Activated T-cell treated with anti-CD3 and anti-CD28 coated beads, Interleukin-2, amount 50 U/mL, for 72 hours (primary cell): ENCODE measurements around the gene KIF3B. TPM values are rescaled to one million over a fixed set of nuclear protein-coding genes. Genes with fewer than 3 reads are reported as not detected.
"Not testable (repeated sequence)": the region's sequence is repeated elsewhere in the genome, so short reads cannot be mapped to it uniquely, and the experiment has no call there.

ENCODE experiments used
- ATAC-seq, 2 donors: fragments of 150-1000 bp; cut with Tn5 transposase; replicated peaks in 1 of 2; 2 replicates each; pipeline ENCODE4 v1.10.0; 2021; ENCODE audit warnings: moderate library complexity in 2 of 2, mild to moderate bottlenecking in 1 of 2
- DNase-seq, 2 donors: peaks; one replicate each; pipeline ENCODE4 v3.0.0; 2021 to 2022; ENCODE audit warnings: mixed read lengths in 1 of 2
- H3K27ac Mint-ChIP-seq: one replicate; pipeline ENCODE4 v1.8.0; 2022; ENCODE audit warnings: mild to moderate bottlenecking, moderate library complexity, mixed read lengths
- H3K27me3 Mint-ChIP-seq: one replicate; pipeline ENCODE4 v1.8.0; 2022; ENCODE audit warnings: low read depth, mixed read lengths
- H3K36me3 Mint-ChIP-seq, 2 donors: one replicate each; pipeline ENCODE4 v1.8.0; 2022; ENCODE audit warnings: mixed read lengths in 2 of 2, mild to moderate bottlenecking in 1 of 2; ENCODE audit not compliant: insufficient read depth in 2 of 2
- H3K4me1 Mint-ChIP-seq: one replicate; pipeline ENCODE4 v1.8.0; 2022; ENCODE audit warnings: low read depth, mixed read lengths
- H3K4me3 Mint-ChIP-seq, 2 donors: one replicate each; pipeline ENCODE4 v1.8.0; 2022; ENCODE audit warnings: mild to moderate bottlenecking in 2 of 2, mixed read lengths in 2 of 2, moderate library complexity in 2 of 2
- H3K9me3 Mint-ChIP-seq, 2 donors: one replicate each; pipeline ENCODE4 v1.8.0; 2022; ENCODE audit warnings: mixed read lengths in 2 of 2
- total RNA-seq, 2 donors: library from RNA; stranded (reverse); gene quantifications; one replicate each; pipeline ENCODE4 v1.2.3, GENCODE V29; 2022

The KIF3B gene
- total RNA-seq, 2 donors from 2014 or later, result 30.3 to 37.9 TPM

DNA sequence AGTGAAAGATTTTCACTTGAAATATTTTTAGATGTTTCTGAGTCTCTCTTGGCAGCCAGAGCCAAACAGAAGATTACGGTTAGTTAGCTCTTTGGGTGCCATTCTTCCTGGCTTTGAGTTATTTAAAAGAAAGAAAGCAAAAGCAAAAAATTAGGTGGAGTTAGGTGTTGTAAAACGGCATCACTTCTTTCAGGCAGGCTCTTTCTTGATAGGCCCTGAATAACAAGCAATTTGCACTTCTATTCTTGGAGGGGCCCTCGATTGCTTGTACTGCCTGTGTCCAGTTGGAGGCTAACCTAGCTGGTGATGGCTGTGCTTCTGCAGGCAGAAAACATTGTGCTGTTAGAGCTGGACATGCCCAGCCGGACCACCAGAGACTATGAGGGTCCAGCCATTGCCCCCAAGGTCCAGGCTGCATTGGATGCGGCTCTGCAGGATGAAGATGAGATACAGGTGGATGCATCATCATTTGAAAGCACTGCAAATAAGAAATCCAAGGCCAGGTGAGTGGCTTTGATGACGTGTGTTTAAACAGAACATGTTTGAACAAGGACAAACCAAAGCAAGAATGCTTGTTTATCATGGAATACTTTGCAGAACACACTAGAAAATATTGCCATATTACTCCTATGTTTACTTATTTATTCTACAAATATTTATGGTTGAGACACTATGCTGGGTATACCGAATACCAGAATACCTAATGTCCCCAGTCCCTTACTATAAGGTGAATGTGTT lies 52.5 kb downstream of the KIF3B start:
- Mint-ChIP-seq H3K9me3 (no peaks in the 10 kb centered on the region), H3K36me3 (peaks cover 11 to 40% of the 10 kb centered on the region in 2 donors), H3K4me3 (no peak overlapping the region), H3K27ac (no peak overlapping the region), H3K4me1 (peaks cover 47% of the 10 kb centered on the region), H3K27me3 (no peaks in the 10 kb centered on the region)
- ATAC-seq, result no peak
- no peak for DNase-seq

DNA sequence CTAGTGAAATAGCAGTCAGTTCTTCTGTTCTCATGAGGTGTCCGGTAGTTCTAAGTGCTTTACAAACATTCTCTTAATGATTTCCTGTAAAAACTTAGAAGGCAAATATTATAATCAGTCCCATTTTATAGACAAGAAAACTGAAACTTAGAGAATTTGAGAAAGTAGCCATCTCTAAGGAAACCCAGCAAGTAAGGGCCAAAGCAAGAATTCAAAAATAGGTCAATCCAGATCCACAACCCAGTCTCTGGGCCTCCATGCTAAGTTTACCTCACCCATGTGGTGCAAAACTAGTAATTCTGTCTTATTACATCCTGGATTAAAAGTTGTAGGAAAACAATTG lies 53.1 kb downstream of the KIF3B start:
- no peak for DNase-seq
- H3K9me3 Mint-ChIP-seq, result no peaks in the 10 kb centered on the region
- peaks cover 11 to 40% of the 10 kb centered on the region in 2 donors for H3K36me3 Mint-ChIP-seq
- ATAC-seq, result no peak
- no peak overlapping the region for H3K27ac Mint-ChIP-seq
- H3K27me3 Mint-ChIP-seq, result no peaks in the 10 kb centered on the region
- peaks cover 48% of the 10 kb centered on the region for H3K4me1 Mint-ChIP-seq
- H3K4me3 Mint-ChIP-seq, result no peak overlapping the region

DNA sequence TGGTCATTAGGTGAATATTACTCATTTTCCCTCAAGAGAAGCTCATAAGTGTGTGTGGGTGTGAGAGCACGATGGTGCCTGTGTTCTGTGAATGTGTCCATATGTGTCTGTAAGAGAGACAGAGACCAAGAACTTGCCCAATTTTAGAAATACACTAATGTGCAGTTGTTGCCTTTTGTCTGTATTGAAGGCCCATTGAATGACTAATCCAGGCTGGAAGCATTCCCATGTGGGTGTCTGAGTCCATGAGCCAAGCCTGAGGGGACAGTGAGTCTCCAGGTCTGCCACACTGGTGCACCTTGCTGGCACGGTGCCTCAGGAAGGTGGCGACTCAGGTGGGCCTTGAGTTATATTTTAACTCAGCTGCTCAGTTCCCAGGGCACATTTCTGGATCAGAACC lies 55.2 kb downstream of the KIF3B start:
- Mint-ChIP-seq H3K4me1 (peaks cover 58% of the 10 kb centered on the region), H3K27me3 (no peaks in the 10 kb centered on the region), H3K27ac (peak overlapping the region; percentile 95), H3K9me3 (no peaks in the 10 kb centered on the region), H3K36me3 (peaks cover 7 to 38% of the 10 kb centered on the region in 2 donors), H3K4me3 (peak overlapping the region; percentile 54 to 80)
- ATAC-seq (no peak), DNase-seq (peak; percentile 16 to 21)

DNA sequence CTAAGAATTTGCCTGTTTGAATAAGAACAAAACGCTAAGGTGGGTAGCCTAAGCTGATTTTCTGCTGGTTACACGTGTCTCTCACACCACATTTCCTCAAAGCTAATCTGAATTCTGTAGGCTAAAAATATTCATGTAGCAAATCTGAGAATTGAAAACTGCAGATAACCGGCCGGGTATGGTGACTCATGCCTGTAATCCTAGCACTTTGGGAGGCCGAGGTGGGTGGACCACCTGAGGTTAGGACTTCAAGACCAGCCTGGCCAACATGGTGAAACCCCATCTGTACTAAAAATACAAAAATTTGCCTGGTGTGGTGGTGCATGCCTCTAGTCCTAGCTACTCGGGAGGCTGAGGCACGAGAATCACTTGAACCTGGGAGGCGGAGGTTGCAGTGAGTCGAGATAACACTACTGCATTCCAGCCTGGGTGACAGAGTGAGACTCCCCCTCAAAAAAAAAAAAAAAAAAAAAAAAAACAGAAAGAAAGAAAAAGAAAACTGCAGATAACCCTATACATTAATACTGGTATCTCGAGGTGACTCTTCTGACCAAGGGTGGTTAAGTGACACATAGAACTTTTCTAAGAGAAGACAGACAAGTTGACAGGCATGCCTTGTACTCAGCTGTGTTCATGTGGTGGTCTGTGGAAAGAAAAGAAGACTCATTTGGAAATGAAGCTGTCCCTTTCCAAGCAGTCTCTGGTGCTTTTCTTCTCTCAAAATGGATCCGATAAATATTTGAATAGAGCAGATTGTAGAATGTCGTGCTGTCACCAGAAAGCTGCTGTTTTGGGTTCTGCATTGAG lies 55.9 kb downstream of the KIF3B start:
- H3K27ac Mint-ChIP-seq, result peak overlapping the region; percentile 95
- H3K9me3 Mint-ChIP-seq, result no peaks in the 10 kb centered on the region
- DNase-seq, result peak; percentile 60 to 64
- peaks cover 7 to 38% of the 10 kb centered on the region in 2 donors for H3K36me3 Mint-ChIP-seq
- H3K4me1 Mint-ChIP-seq, result peaks cover 58% of the 10 kb centered on the region
- peak overlapping the region; percentile 63 to 80 for H3K4me3 Mint-ChIP-seq
- H3K27me3 Mint-ChIP-seq, result no peaks in the 10 kb centered on the region
- peak; percentile 91 to 93 for ATAC-seq

DNA sequence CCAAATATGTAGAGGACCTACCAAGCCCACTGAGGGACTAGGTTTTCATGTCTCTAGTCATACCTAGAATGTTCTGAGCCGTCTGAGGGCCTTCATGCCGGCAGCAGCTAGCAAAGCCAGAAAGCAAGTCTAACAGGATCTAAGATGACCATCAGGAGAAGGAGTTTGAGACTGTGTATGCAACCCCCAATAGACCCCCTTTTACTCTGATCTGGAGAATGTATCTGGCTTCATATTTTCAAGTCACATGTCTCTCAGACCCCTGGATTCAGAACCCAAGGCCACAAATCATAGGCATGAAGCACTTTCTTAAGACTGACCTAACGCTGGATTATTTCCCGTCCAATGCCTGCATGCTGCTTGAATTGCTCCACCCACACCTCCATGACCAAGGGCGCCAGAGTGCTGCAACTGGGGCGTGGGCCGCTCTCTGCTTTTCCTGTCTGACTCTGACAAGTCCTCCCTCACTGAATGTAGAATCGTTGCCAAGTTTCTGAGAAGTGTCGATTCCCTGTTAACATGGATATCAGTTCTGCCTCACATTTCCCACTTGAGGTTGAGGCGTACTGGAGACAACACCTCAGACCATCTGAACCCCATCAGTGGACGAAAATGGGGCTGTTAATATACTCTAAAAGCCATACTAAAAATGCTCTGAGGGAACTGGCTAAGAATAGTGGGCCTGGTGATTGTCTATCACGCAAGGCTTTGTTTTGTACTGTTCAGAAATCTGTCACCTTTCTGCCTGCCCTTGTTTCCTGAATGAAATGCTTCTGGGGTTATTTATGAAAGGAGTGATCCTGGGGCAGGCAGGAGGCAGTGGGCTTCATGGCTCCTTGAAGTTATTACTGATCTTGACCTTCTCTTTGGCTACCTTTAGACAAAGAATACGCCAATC lies 56.8 kb downstream of the KIF3B start:
- Mint-ChIP-seq H3K27ac (peak overlapping the region; percentile 95), H3K4me1 (peaks cover 58% of the 10 kb centered on the region), H3K4me3 (peak overlapping the region; percentile 63 to 80), H3K36me3 (peaks cover 5 to 37% of the 10 kb centered on the region in 2 donors), H3K27me3 (no peaks in the 10 kb centered on the region), H3K9me3 (no peaks in the 10 kb centered on the region)
- peak; percentile 49 to 69 for DNase-seq
- ATAC-seq, result peak; percentile 48 to 51

DNA sequence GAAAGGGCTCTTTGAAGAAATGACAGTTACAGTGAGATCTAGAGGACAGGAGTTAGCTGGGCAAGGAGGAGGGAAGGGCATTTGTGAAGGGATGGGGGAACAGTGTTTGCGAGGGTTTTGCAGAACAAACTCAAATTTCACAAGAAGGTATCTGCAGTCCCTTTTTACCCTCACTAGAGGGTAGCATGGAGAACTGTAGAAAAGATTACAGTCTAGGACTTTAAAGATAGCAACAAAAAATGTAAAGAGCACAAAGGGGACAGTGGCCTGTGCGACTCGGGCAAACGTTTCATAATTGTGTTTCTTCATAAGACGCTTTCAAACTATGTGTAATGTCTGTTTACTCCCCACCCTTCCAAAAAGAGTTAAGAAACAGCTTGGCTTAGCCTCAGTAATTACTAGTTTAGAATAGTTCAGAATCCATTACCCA lies 59.5 kb downstream of the KIF3B start:
- no peaks in the 10 kb centered on the region for H3K9me3 Mint-ChIP-seq

DNA sequence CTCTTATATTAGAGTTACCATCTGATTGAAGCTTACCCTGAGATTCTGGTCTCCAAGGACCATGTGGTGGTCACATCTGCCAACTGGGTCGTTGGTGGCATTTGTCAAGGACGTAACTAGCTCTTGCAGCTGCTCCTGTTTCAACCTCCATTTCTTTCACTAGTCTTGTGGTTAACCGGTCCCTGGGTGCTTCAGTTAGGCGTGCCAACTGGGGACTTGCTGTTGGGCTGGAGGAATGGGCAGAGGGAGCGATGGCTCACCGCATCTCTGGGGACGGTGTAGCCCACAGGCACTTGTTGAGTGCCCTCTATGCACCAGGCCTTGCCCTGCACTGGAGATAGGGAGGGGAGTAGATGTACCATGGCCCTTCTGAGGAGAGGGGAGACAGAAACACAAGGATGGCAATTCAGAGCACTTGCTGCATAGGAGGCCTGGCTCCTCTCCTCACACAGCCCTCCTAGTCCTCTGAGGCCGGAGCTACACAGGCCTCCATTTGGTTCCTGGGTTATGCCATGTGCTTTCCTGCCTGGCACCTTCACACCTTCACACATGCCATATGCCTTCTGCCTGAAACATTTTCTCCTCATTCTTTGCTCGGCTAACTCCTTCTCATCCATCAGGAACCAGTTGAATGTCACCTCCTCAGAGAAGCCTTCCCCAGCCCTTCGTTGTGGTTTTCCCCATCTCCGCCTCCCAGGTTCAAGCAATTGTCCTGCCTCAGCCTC lies 60.6 kb downstream of the KIF3B start:
- Mint-ChIP-seq H3K4me3 (no peak overlapping the region), H3K36me3 (peaks cover 2 to 22% of the 10 kb centered on the region in 2 donors), H3K27me3 (no peaks in the 10 kb centered on the region), H3K4me1 (peaks cover 44% of the 10 kb centered on the region), H3K27ac (no peak overlapping the region), H3K9me3 (peaks cover 0 to 1% of the 10 kb centered on the region in 2 donors)
- ATAC-seq (no peak), DNase-seq (no peak)

More for the DNA sequence above, 59.5 kb downstream of the KIF3B start:
- H3K27ac Mint-ChIP-seq, result no peak overlapping the region
- no peaks in the 10 kb centered on the region for H3K27me3 Mint-ChIP-seq
- peaks cover 3 to 21% of the 10 kb centered on the region in 2 donors for H3K36me3 Mint-ChIP-seq
- peaks cover 49% of the 10 kb centered on the region for H3K4me1 Mint-ChIP-seq
- no peak overlapping the region for H3K4me3 Mint-ChIP-seq
- no peak for DNase-seq
- no peak for ATAC-seq

DNA sequence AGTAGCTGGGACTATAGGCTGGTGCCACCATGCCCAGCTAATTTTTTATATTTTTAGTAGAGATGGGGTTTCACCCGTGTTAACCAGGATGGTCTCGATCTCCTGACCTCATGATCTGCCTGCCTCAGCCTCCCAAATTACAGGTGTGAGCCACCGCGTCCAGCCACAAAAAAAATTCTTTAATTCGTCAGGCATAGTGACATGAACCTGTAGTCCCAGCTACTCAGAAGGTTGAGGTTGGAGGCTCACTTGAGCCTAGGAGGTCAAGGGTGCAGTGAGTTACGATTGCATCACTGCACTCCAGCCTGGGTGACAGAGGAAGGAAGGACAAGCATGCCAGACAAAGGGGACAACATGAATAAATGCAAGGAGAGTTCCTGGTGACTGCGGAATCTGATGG lies 61.2 kb downstream of the KIF3B start:
- no peak overlapping the region for H3K27ac Mint-ChIP-seq
- no peaks in the 10 kb centered on the region for H3K27me3 Mint-ChIP-seq
- ATAC-seq (no peak), DNase-seq (no peak)
- H3K4me1 Mint-ChIP-seq, result peaks cover 38% of the 10 kb centered on the region
- H3K36me3 Mint-ChIP-seq, result peaks cover 2 to 21% of the 10 kb centered on the region in 2 donors
- no peak overlapping the region for H3K4me3 Mint-ChIP-seq
- peaks cover 0 to 1% of the 10 kb centered on the region in 2 donors for H3K9me3 Mint-ChIP-seq

DNA sequence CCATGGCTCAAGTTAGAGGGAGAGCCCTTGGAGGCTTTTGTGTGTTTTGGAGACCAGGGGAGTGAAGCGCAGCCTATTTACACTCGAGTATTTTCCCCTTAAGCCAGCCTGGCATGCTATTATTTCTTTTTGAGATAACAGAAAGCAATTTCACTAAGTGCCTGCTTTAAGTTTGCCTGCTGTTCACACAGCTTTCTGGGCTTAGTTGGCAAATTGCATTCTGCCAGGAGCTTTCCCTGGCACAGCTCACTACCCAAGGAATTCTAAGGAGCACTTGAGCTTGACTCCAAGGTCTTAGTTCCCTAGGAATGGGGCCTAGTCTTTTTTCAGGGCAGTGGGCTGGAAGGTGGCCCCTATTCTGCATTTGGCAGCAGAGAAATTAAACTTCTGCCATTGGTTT lies 61.7 kb downstream of the KIF3B start:
- no peak overlapping the region for H3K27ac Mint-ChIP-seq

DNA sequence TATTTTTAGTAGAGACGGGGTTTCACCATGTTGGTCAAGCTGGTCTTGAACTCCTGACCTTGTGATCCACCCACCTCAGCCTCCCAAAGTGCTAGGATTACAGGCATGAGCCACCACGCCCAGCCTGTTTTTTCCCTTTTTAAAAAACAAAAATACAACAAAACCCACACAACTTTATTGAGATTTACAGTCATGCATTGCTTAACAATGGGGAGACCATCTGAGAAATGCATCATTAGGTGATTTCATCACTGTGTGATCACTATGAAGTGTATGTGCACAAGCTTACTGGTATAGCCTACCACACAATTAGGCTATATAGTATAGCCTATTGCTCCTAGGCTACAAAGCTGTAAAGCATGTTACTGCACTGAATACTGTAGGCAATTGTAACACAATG lies 63.6 kb downstream of the KIF3B start:
- not testable (repeated sequence) for H3K9me3 Mint-ChIP-seq, ATAC-seq, DNase-seq, H3K4me3 Mint-ChIP-seq, H3K27ac Mint-ChIP-seq, H3K36me3 Mint-ChIP-seq, H3K27me3 Mint-ChIP-seq
- H3K4me1 Mint-ChIP-seq, result peaks cover 20% of the 10 kb centered on the region

More for the DNA sequence above, 61.7 kb downstream of the KIF3B start:
- Mint-ChIP-seq H3K9me3 (peaks cover 0 to 1% of the 10 kb centered on the region in 2 donors), H3K4me3 (no peak overlapping the region), H3K36me3 (peaks cover 2 to 17% of the 10 kb centered on the region in 2 donors), H3K4me1 (peaks cover 34% of the 10 kb centered on the region), H3K27me3 (no peaks in the 10 kb centered on the region)
- ATAC-seq, result no peak
- no peak for DNase-seq

DNA sequence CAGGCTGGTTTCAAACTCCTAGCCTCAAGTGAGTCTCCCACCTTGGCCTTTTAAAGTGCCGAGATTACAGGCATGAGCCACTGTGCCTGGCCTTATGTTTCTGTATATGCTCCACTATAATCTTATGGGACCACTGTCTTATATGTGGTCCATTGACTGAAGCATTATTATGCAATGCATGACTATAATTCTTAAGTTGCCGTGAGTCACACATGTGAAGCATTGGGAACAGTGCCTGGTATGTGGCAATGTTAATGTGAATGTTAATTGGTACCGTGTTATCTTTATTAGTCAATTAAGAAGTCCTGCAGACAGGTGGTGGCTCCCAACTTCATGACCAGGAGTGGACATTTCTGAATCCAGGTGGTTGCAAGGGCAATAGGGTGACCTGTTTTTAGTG lies 66.0 kb downstream of the KIF3B start:
- Mint-ChIP-seq H3K9me3 (peaks cover 0 to 1% of the 10 kb centered on the region in 2 donors), H3K4me3 (no peak overlapping the region), H3K36me3 (peaks cover 2 to 7% of the 10 kb centered on the region in 2 donors), H3K27ac (peak overlapping the region; percentile 25), H3K27me3 (no peaks in the 10 kb centered on the region), H3K4me1 (peaks cover 7% of the 10 kb centered on the region)
- no peak for DNase-seq
- no peak for ATAC-seq

DNA sequence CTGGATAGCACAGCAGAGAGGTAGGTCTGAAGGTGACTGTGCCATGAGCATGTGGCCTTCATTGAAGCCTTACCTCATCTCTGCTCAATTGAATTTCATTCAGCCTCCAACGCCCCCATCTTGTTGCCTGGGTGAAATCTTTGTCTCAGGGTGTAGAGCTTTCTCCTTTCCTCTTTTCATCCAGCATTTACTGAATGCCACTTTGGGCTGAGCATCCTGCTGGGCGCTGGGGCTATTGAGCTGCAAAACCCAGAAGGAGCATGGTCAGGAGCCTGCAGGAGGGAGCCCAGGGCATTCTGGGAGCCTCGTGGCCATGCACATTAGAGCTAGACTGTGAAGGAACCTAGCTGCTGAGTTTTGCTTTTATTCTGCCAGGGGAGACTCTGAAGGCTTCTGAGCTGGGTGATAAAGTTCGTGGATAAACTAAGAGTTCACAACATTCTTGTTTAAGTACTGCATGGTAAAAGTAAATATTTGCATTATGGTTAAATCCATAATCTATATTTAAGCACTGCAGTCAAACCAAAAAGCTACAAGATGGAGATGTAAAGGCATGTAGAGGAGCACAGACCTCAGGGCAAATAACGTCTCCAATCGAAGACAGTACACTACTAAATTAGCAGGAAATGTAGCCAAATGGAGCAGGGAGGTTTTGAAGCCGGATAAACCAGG lies 67.5 kb downstream of the KIF3B start:
- no peak overlapping the region for H3K27ac Mint-ChIP-seq
- no peak for ATAC-seq
- H3K27me3 Mint-ChIP-seq, result no peaks in the 10 kb centered on the region
- peaks cover 7% of the 10 kb centered on the region for H3K4me1 Mint-ChIP-seq
- peaks cover 5 to 10% of the 10 kb centered on the region in 2 donors for H3K36me3 Mint-ChIP-seq
- H3K4me3 Mint-ChIP-seq, result no peak overlapping the region
- DNase-seq, result no peak
- peaks cover 0 to 1% of the 10 kb centered on the region in 2 donors for H3K9me3 Mint-ChIP-seq
